Progenitor cell of endocrine pancreas (in vitro differentiated cells): Measurements from ENCODE around the gene OARD1. TPM values are rescaled to one million over a fixed set of nuclear protein-coding genes. Genes with fewer than 3 reads are reported as not detected.
"Not testable (repeated sequence)": the region's sequence is repeated elsewhere in the genome, so short reads cannot be mapped to it uniquely, and the experiment has no call there.

ENCODE experiments used
- DNase-seq: peaks from one replicate; pipeline ENCODE4 v3.0.0; 2021; ENCODE audit warnings: low spot score; ENCODE audit not compliant: unreplicated experiment
- H3K27ac Mint-ChIP-seq: 2 replicates; pipeline ENCODE4 v1.8.0; 2021; ENCODE audit warnings: mild to moderate bottlenecking, moderate library complexity, mixed read lengths
- H3K27me3 Mint-ChIP-seq: 2 replicates; pipeline ENCODE4 v1.8.0; 2021; ENCODE audit warnings: mixed read lengths
- H3K36me3 Mint-ChIP-seq: 2 replicates; pipeline ENCODE4 v1.8.0; 2022; ENCODE audit warnings: mixed read lengths; ENCODE audit not compliant: insufficient read depth
- H3K4me1 Mint-ChIP-seq: 2 replicates; pipeline ENCODE4 v1.8.0; 2021; ENCODE audit warnings: low read depth, mixed read lengths
- H3K4me3 Mint-ChIP-seq: 2 replicates; pipeline ENCODE4 v1.8.0; 2021; ENCODE audit warnings: low read depth, mild to moderate bottlenecking, moderate library complexity, mixed read lengths
- H3K9me3 Mint-ChIP-seq: 2 replicates; pipeline ENCODE4 v1.8.0; 2021; ENCODE audit warnings: low read depth, mixed read lengths
- total RNA-seq: library from RNA; stranded (reverse); gene quantifications from 2 replicates; pipeline ENCODE4 v1.2.1, GENCODE V29; 2021
- TF ChIP-seq, protein P1 (sequence below): fragments of 200-600 bp; sonication (generic); IDR thresholded peaks from one replicate; pipeline ENCODE4 v1.5.0; 2021; ENCODE audit warnings: antibody characterized with exemption, mild to moderate bottlenecking; ENCODE audit not compliant: unreplicated experiment

Gene OARD1
- total RNA-seq, 1 donor from 2014 or later = 45.7 TPM

DNA sequence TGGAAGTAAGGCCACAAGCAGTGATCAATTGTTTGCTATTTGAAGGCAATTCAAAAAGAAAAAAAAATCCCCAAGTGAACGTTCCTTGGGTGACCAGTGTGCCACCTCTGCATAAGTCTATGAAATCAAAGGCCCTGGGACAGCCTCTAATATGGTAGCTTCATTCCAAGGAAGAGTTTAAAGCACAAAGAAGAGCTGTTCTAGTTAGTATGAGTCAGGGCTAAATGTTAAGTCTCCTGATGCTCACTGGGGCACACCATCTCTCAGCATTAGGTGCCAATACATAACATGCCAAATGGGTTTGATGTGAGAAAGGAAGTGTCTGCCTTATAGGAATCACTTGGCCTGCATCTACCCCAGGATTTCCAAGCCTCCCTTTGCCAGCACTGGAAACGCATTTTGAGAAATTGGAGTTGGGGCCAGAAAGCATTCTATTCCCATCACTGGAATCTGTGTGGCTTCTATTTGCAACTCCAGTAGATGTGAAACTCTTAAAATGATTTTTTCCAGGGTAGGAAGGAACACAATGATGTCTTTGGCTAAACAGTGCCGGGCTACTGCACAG is 46.1 kb downstream of the OARD1 start:
- H3K4me3 Mint-ChIP-seq = peak overlapping the region; percentile 61
- peak overlapping the region; percentile 22 for H3K27ac Mint-ChIP-seq
- DNase-seq = no peak
- H3K27me3 Mint-ChIP-seq = no peaks in the 10 kb centered on the region
- H3K36me3 Mint-ChIP-seq = peaks cover 7% of the 10 kb centered on the region
- H3K4me1 Mint-ChIP-seq = peaks cover 20% of the 10 kb centered on the region
- TF ChIP-seq, protein P1, sequence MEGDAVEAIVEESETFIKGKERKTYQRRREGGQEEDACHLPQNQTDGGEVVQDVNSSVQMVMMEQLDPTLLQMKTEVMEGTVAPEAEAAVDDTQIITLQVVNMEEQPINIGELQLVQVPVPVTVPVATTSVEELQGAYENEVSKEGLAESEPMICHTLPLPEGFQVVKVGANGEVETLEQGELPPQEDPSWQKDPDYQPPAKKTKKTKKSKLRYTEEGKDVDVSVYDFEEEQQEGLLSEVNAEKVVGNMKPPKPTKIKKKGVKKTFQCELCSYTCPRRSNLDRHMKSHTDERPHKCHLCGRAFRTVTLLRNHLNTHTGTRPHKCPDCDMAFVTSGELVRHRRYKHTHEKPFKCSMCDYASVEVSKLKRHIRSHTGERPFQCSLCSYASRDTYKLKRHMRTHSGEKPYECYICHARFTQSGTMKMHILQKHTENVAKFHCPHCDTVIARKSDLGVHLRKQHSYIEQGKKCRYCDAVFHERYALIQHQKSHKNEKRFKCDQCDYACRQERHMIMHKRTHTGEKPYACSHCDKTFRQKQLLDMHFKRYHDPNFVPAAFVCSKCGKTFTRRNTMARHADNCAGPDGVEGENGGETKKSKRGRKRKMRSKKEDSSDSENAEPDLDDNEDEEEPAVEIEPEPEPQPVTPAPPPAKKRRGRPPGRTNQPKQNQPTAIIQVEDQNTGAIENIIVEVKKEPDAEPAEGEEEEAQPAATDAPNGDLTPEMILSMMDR = no peak
- H3K9me3 Mint-ChIP-seq = no peaks in the 10 kb centered on the region

DNA sequence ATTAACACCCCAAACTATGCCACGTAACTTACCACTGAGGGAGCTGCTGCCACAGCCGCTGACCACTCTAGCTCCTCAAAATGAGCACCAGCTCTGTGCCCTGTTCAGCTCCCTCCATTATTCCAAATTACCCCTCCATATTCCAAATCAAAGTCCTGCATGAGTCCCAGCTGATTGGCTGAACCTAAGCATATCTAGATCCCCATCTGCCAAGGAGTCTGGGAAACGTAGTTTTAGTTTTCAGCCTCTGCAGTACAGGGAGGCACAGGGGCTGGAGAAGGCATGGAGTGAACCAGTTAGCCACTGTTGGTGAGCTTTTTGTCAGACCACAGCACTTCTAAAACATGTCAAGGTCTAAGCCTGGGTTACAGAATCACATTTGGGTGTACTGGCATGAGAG is 49.0 kb downstream of the OARD1 start:
- peaks cover 15% of the 10 kb centered on the region for H3K36me3 Mint-ChIP-seq
- no peak overlapping the region for H3K27ac Mint-ChIP-seq
- DNase-seq = no peak
- peaks cover 2% of the 10 kb centered on the region for H3K9me3 Mint-ChIP-seq
- no peaks in the 10 kb centered on the region for H3K27me3 Mint-ChIP-seq
- peaks cover 11% of the 10 kb centered on the region for H3K4me1 Mint-ChIP-seq
- TF ChIP-seq, protein P1 = no peak
- no peak overlapping the region for H3K4me3 Mint-ChIP-seq

DNA sequence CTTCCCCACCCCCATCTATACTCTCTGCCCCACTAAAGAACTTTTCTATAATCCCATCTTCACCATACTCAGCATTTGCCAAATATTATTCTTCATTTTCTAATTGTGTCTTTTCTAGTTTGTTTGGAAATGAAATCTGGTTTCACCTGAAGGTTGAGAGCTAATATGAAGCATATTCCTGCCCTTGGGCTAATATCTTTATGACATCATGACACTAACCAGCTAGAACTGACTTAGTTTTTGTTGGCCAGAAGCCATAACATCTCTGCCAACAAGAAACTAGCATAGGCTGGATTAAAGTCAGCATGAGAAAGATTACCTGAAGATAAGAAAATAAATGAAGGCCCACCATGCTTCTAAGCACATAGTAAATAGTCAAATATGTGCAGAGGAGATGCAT is 49.9 kb downstream of the OARD1 start:
- peaks cover 2% of the 10 kb centered on the region for H3K9me3 Mint-ChIP-seq

DNA sequence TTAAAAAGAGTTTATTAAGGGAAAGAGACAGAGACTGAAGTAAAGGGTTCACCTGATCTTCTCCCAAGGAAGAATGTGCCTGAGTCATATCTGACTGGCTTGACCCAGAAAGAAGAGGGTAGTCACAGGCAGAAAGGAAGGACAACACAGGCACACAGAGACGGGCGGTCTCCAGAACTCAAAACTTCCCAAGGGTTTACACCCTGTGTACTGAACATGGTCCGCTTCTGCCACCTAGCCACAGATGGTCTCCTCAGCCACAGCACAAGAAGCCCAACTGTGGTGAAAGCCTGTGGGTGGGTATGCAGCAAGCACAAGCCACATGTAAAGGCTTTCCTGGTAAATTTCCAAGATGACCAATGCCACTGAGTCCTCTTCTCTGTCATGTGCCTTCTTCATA is 50.3 kb downstream of the OARD1 start:
- no peaks in the 10 kb centered on the region for H3K27me3 Mint-ChIP-seq
- H3K36me3 Mint-ChIP-seq = peaks cover 15% of the 10 kb centered on the region
- peaks cover 7% of the 10 kb centered on the region for H3K4me1 Mint-ChIP-seq
- DNase-seq = no peak
- TF ChIP-seq, protein P1 = no peak
- no peak overlapping the region for H3K4me3 Mint-ChIP-seq
- H3K9me3 Mint-ChIP-seq = peaks cover 2% of the 10 kb centered on the region
- H3K27ac Mint-ChIP-seq = no peak overlapping the region

More for the DNA sequence above, 49.9 kb downstream of the OARD1 start:
- TF ChIP-seq, protein P1 = no peak
- no peak overlapping the region for H3K4me3 Mint-ChIP-seq
- no peak overlapping the region for H3K27ac Mint-ChIP-seq
- DNase-seq = no peak
- H3K36me3 Mint-ChIP-seq = peaks cover 15% of the 10 kb centered on the region
- H3K4me1 Mint-ChIP-seq = peaks cover 11% of the 10 kb centered on the region
- H3K27me3 Mint-ChIP-seq = no peaks in the 10 kb centered on the region

DNA sequence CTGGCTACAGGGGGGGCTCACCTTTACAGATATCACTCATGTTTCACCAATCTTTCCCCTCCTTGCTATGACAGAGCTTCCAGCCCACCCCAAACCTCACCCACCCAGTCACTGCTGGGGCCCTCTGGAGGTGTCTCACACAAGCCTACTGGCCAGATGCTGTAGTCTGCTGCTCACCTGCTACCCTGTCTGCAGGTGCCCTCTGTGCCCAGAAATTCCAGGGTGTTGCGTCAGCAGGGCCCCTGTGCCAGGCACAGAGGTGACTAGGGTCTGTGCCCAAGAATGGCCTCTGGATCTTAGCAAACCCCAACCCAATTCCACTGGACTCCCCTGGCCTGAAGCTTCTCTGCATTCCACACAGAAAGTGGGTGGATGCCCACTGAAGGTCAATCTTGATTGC is 54.5 kb downstream of the OARD1 start:
- Mint-ChIP-seq H3K9me3 (peaks cover 2% of the 10 kb centered on the region), H3K36me3 (peaks cover 14% of the 10 kb centered on the region), H3K4me1 (peaks cover 5% of the 10 kb centered on the region), H3K4me3 (no peak overlapping the region), H3K27ac (no peak overlapping the region), H3K27me3 (no peaks in the 10 kb centered on the region)
- TF ChIP-seq, protein P1 = no peak
- DNase-seq = no peak

DNA sequence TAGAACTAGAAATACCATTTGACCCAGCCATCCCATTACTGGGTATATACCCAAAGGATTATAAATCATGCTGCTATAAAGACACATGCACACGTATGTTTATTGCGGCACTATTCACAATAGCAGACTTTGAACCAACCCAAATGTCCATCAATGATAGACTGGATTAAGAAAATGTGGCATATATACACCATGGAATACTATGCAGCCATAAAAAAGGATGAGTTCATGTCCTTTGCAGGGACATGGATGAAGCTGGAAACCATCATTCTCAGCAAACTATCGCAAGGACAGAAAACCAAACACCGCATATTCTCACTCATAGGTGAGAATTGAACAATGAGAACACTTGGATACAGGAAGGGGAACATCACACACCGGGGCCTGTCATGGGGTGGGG is 56.3 kb downstream of the OARD1 start:
- not testable (repeated sequence) for H3K4me3 Mint-ChIP-seq, H3K27ac Mint-ChIP-seq, H3K9me3 Mint-ChIP-seq, H3K27me3 Mint-ChIP-seq, DNase-seq
- Mint-ChIP-seq H3K4me1 (peaks cover 11% of the 10 kb centered on the region), H3K36me3 (peaks cover 15% of the 10 kb centered on the region)
